Left renal pelvis (tissue), 4 donors: ENCODE results near the gene ZFYVE1. TPM values are rescaled to one million over a fixed set of nuclear protein-coding genes. Genes with fewer than 3 reads are reported as not detected.
"Not testable (repeated sequence)": the region's sequence is repeated elsewhere in the genome, so short reads cannot be mapped to it uniquely, and the experiment has no call there.

Source experiments
- DNase-seq, 4 donors: peaks; one replicate each; pipeline ENCODE4 v3.0.0-alpha.2; 2013; ENCODE audit warnings: low read depth in 4 of 4, low spot score in 3 of 4
- polyA plus RNA-seq, 4 donors: library from polyadenylated mRNA; unstranded; fragments of 120-200 nt; gene quantifications; one replicate each; pipeline ENCODE4 v1.2.1, GENCODE V29; 2013; ENCODE audit not compliant: insufficient read length in 4 of 4

Gene ZFYVE1
- polyA plus RNA-seq, 4 donors: 16.6 to 22.8 (median 18.7) TPM

- no peak for DNase-seq
These were observed 19.1 kb downstream of the ZFYVE1 start for GRCh38 chr14:73007835-73008234.

DNA sequence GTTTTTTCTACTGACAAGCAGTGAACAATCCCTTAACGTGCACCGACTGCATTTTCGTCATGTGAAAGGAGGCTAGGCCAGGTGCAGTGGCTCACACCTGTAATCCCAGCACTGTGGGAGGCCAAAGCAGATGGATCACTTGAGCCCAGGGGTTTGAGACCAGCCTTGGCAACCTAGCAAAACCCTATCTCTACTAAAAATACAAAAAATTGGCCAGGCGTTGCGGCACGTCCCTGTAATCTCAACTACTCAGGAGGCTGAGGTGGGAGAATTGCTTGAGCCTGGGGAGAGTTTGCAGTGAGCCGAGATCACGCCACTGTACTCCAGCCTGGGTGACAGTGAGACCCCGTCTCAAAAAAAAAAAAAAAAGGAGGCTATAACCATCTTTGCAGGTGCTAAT lies 22.3 kb downstream of the ZFYVE1 start:
- not testable (repeated sequence) for DNase-seq

DNA sequence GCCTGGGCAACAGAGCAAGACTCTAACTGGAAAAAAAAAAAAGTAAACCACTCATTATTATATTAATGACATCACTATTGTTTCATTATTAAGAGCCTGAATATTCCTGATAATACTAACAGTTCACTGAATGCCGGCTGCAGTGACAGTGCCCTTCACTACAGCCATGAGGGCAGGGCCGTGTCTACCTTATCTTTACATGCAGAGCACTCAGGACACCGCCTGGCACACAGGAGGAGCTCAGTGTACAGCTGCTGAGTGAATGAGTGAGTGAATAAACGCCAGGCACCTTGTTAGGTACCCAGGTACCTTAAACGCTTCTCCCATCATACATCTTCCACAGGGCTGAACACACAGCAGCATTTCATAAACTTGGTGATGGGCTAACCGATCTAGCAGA lies 23.2 kb downstream of the ZFYVE1 start:
- no peak for DNase-seq

GRCh38 chr14:73000073-73000472 lies 26.8 kb downstream of the ZFYVE1 start:
- no peak for DNase-seq

DNA sequence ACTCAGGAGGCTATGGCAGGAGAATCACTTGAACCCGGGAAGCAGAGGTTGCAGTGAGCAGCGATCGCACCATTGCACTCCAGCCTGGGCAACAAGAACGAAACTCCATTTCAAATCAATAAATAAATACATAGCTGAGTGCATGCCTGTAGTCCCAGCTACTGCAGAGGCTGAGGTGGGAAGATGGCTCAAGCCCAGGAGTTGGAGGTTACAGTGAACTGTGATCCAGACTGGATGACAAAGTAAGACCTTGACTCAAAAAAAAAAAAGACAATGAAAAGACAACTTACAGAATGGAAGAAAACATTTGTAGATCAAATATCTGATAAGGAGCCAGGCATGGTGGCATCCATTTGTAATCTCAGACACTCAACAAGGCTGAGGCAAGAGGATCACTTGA lies 27.6 kb downstream of the ZFYVE1 start:
- DNase-seq: no peak

GRCh38 chr14:72998252-72998903 lies 28.5 kb downstream of the ZFYVE1 start:
- no peak for DNase-seq

GRCh38 chr14:72996916-72997315 lies 30.0 kb downstream of the ZFYVE1 start:
- DNase-seq: no peak

DNA sequence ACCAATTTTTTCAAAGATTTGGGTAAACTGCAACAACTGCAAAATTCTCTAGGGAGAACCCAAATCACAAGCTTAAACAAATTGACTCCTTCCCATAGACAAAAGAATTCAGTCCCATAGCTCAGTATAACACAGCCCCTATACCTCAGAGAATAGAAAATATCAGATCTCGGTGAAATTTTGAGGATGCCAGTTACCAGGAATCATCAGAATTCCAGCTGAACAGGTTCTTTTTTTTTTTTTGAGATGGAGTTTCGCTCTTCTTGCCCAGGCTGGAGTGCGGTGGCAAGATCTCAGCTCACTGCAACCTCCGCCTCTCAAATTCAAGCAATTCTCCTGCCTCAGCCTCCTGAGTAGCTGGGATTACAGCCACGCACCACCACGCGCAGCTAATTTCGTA lies 36.7 kb downstream of the ZFYVE1 start:
- no peak for DNase-seq

GRCh38 chr14:72986857-72987256 lies 40.0 kb downstream of the ZFYVE1 start:
- no peak for DNase-seq

DNA sequence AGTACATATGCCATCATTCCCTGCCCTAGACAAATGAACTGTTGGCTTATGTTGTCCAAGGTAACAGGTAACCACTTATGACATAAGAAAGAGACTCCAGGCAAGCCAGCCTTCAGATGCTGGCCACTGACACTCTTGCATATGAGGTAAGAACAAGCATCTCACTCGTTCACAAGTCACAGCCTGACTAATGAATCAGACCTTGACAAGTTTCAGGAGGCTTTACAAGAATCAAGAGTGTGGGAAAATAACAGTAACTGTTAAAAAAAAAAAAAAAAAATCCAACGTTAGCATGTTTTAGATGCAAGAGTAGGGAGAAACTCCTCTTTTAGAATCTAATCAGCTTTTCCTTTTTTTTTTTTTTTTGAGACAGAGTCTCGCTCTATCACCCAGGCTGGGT lies 40.7 kb downstream of the ZFYVE1 start:
- DNase-seq: no peak

DNA sequence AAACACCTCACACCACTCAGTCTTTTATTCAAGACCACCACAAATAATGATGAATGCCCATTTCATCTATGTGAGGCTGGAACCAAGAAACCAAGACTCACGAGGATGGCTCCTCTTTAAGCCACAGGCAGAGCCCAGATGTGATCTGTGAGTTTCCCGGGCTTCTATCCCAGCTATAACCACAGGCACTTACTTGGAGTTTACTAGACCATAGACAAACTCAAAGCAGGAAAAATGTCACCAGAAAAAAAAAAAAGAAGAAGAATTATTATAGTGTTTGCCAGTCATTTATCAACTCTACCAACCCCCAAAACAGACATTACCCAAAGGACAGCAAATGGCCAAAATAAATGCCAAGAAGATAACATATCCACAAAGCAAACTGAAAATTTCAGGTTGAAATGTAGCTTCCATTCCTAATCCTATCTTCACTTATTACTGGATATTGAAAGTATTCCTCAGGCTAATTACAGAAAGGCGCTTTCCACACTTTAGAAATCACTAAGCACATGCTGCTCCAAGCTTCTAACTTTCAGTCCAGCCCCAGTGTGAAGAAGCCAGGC lies 44.7 kb downstream of the ZFYVE1 start:
- DNase-seq: no peak

GRCh38 chr14:72980863-72981262 lies 46.0 kb downstream of the ZFYVE1 start:
- DNase-seq: no peak

GRCh38 chr14:72978856-72979255 lies 48.0 kb downstream of the ZFYVE1 start:
- DNase-seq: no peak

DNA sequence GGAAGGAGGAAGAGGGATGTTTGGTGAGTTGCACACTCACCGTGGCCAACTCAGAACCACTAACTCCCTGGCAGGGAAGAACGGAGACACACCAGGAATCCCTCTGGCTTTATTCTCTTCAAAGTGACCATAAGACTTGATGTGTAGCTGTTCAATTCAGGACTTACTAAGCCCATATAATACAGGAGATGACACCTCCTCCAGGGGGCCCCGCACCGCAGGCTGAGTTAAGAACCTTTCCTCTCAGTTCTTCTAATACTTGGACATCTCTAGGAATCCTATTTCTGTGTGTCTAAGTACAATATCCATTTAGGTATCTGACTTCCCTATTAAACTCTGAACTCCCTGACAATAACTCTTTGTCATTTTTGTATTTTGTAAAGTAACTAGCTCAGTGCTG lies 51.1 kb downstream of the ZFYVE1 start:
- no peak for DNase-seq

GRCh38 chr14:72974661-72975060 lies 52.2 kb downstream of the ZFYVE1 start:
- no peak for DNase-seq

- no peak for DNase-seq
These were observed 56.0 kb downstream of the ZFYVE1 start for GRCh38 chr14:72970824-72971434.

GRCh38 chr14:72970058-72970630 lies 56.8 kb downstream of the ZFYVE1 start:
- DNase-seq: no peak

- DNase-seq: no peak
These were observed 58.6 kb downstream of the ZFYVE1 start for GRCh38 chr14:72968316-72968715.

DNA sequence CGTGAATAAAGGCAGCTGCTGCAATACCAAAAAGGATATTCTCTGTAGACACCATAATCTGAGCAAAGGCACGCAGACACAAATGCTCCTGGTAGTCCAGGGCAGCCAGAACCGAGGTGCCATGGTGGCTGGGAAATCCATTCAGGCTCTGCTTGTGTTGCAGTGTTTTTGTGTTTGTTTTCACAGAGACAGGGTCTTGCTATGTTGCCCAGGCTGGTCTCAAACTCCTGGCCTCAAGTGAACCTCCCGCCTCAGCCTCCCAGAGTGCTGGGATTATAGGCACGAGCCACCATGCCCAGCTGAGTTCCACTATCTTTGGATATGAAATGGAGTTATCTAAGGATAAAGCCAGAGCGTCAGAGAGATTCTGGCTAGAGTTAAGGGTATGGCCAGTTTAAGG lies 60.9 kb downstream of the ZFYVE1 start:
- no peak for DNase-seq

- no peak for DNase-seq
These were observed 61.7 kb downstream of the ZFYVE1 start for GRCh38 chr14:72965249-72965648.

GRCh38 chr14:72962829-72963312 lies 64.0 kb downstream of the ZFYVE1 start:
- DNase-seq: no peak

GRCh38 chr14:72962336-72962754 lies 64.6 kb downstream of the ZFYVE1 start:
- DNase-seq: not testable (repeated sequence)
